ENCODE measurements around the gene SLC6A6. TPM values are rescaled to one million over a fixed set of nuclear protein-coding genes. Genes with fewer than 3 reads are reported as not detected.

SLC6A6 gene
- total and polyA plus RNA-seq, 2 donors from 2014 or later = 7.1 to 64.0 TPM

GRCh38 chr3:14465425-14465824, 63.0 kb downstream of the SLC6A6 start:
- Histone ChIP-seq H3K4me3 (ENCODE audit: low read length in 3 of 3) (no peak overlapping the region), H3K36me3 (ENCODE audit: control insufficient read depth in 2 of 3, insufficient read depth in 3 of 3, low read length in 3 of 3) (peaks cover 3 to 36% (median 9%) of the 10 kb centered on the region in 3 donors), H3K4me1 (ENCODE audit: control insufficient read depth in 2 of 3, insufficient read depth in 2 of 3, low read depth in 1 of 3, low read length in 3 of 3) (peaks cover 0 to 20% (median 17%) of the 10 kb centered on the region in 3 donors), H3K9ac (ENCODE audit: low read length in 3 of 3) (no peak overlapping the region), H3K9me3 (ENCODE audit: control insufficient read depth in 2 of 3, insufficient read depth in 1 of 3, low read length in 3 of 3) (no peaks in the 10 kb centered on the region), H3K27ac (ENCODE audit: low read depth in 2 of 2, low read length in 2 of 2) (no peak overlapping the region), H3K27me3 (ENCODE audit: control insufficient read depth, insufficient read depth, low read length) (no peaks in the 10 kb centered on the region)
- no peak for TF ChIP-seq CTCF (IDR thresholded peaks at IDR 0.05; ENCODE audit: borderline replicate concordance, extremely low read depth, insufficient read depth)
- intact Hi-C loops (cut with DNase I) = loop anchor here (5.0 kb wide), 2 partner anchors 198 to 263 kb away; no protein-coding TSS in a partner anchor
- no peak for DNase-seq
- FAIRE-seq = no peak

GRCh38 chr3:14466179-14466903, 63.9 kb downstream of the SLC6A6 start:
- H3K36me3 ChIP-seq (ENCODE audit: control insufficient read depth in 2 of 3, insufficient read depth in 3 of 3, low read length in 3 of 3) = peaks cover 3 to 30% (median 9%) of the 10 kb centered on the region in 3 donors
- no peak overlapping the region for H3K9ac ChIP-seq (ENCODE audit: low read length in 3 of 3)
- DNase-seq (peak in 1 of 5 donors; percentile 58), FAIRE-seq (no peak)
- H3K27ac ChIP-seq (ENCODE audit: low read depth in 2 of 2, low read length in 2 of 2) = no peak overlapping the region
- TF ChIP-seq CTCF (IDR thresholded peaks at IDR 0.05; ENCODE audit: borderline replicate concordance, extremely low read depth, insufficient read depth) = no peak
- H3K4me3 ChIP-seq (ENCODE audit: low read length in 3 of 3) = no peak overlapping the region
- H3K4me1 ChIP-seq (ENCODE audit: control insufficient read depth in 2 of 3, insufficient read depth in 2 of 3, low read depth in 1 of 3, low read length in 3 of 3) = peaks cover 0 to 19% (median 11%) of the 10 kb centered on the region in 3 donors
- no peaks in the 10 kb centered on the region for H3K9me3 ChIP-seq (ENCODE audit: control insufficient read depth in 2 of 3, insufficient read depth in 1 of 3, low read length in 3 of 3)
- intact Hi-C loops (cut with DNase I) = loop anchor here (5.0 kb wide), 2 partner anchors 199 to 264 kb away; no protein-coding TSS in a partner anchor
- H3K27me3 ChIP-seq (ENCODE audit: control insufficient read depth, insufficient read depth, low read length) = no peaks in the 10 kb centered on the region

GRCh38 chr3:14467814-14468620, 65.6 kb downstream of the SLC6A6 start:
- Histone ChIP-seq H3K4me3 (ENCODE audit: low read length in 3 of 3) (no peak overlapping the region), H3K36me3 (ENCODE audit: control insufficient read depth in 2 of 3, insufficient read depth in 3 of 3, low read length in 3 of 3) (peaks cover 0 to 23% (median 6%) of the 10 kb centered on the region in 3 donors), H3K27ac (ENCODE audit: low read depth in 2 of 2, low read length in 2 of 2) (peak overlapping the region in 1 of 2 donors; percentile 58), H3K9ac (ENCODE audit: low read length in 3 of 3) (no peak overlapping the region), H3K4me1 (ENCODE audit: control insufficient read depth in 2 of 3, insufficient read depth in 2 of 3, low read depth in 1 of 3, low read length in 3 of 3) (peaks cover 4 to 35% (median 25%) of the 10 kb centered on the region in 3 donors), H3K9me3 (ENCODE audit: control insufficient read depth in 2 of 3, insufficient read depth in 1 of 3, low read length in 3 of 3) (no peaks in the 10 kb centered on the region), H3K27me3 (ENCODE audit: control insufficient read depth, insufficient read depth, low read length) (no peaks in the 10 kb centered on the region)
- FAIRE-seq (no peak), DNase-seq (peak; percentile 51 to 73 (median 64))
- peak; percentile 93 for TF ChIP-seq CTCF (IDR thresholded peaks at IDR 0.05; ENCODE audit: borderline replicate concordance, extremely low read depth, insufficient read depth)
- intact Hi-C loops (cut with DNase I) = loop anchor here (5.0 kb wide), 2 partner anchors 201 to 266 kb away; no protein-coding TSS in a partner anchor

All from kidney (tissue), 14 donors.